ENCODE data around the gene KLRF2. TPM values are rescaled to one million over a fixed set of nuclear protein-coding genes. Genes with fewer than 3 reads are reported as not detected.

Gene KLRF2
- total RNA-seq, 2 experiments from 2014 or later: not detected

DNA sequence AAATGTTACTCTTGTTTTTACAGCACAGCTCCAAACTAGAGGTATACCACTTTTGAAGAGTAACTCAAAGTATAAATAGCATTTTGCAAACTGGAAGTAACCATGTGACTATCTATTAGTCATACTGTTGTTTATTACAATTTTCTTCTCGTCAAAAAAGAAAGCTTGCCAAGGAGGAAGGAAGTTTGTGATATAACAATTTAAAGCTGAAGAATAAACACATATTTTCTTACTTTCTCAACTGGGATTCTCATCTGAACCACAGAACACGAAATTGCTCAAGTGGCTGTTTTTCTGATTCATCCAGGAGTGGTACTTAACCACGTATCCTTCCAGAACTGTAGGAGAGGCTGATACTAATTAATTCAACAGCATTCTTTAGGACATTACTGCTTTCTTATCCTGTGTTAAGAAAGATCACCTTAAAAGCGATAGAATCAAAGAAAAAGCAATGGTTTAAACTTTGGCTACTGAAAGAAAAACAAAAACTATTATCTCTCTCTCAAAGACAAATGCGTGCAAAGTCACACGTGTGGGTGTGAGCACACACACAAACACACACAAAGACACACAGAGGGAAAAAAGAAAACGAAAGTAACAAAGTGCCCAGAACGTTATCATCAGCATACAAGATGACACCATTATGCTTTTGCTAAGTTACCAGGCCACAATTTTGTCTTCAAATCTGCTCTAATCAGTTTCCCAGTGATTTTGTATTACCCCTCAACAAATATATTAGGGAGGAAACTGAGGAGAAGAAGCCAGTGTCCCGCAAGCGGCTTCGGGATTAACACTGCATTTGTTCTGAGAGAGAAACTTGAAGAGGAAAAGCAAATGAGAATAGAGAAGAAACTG, 11.8 kb upstream of the KLRF2 start, which contains the start of gene CLEC2B:
CLEC2B (minus strand) TSS at position 48 of the 855 bp plus-strand sequence.
- DNase-seq (ENCODE audit: low spot score): peak; percentile 44
- peak within 1 kb of the TSS; percentile 99 for H2AFZ ChIP-seq (ENCODE audit: low read length)
- H4K20me1 ChIP-seq (ENCODE audit: insufficient read depth, low read length): no peaks in the 10 kb centered on the region
- intact Hi-C loops (cut with micrococcal nuclease; ENCODE audit: unreplicated experiment): loop anchor here (5.0 kb wide), 1 partner anchor 117 kb away; no protein-coding TSS in a partner anchor
- POLR2A ChIA-PET: interaction anchor here (0.5 to 1.6 kb wide), 9 partner anchors 9 to 1022 kb away, joined by 3 to 5 read pairs (median 3); no protein-coding TSS in a partner anchor
- BruUV-seq (replicated peaks): no TSS peak
- TF ChIP-seq EZH2phosphoT487 (IDR thresholded peaks at IDR 0.05; ENCODE audit: borderline replicate concordance, low read depth, low read length): no peak
- TF ChIP-seq, protein P1, sequence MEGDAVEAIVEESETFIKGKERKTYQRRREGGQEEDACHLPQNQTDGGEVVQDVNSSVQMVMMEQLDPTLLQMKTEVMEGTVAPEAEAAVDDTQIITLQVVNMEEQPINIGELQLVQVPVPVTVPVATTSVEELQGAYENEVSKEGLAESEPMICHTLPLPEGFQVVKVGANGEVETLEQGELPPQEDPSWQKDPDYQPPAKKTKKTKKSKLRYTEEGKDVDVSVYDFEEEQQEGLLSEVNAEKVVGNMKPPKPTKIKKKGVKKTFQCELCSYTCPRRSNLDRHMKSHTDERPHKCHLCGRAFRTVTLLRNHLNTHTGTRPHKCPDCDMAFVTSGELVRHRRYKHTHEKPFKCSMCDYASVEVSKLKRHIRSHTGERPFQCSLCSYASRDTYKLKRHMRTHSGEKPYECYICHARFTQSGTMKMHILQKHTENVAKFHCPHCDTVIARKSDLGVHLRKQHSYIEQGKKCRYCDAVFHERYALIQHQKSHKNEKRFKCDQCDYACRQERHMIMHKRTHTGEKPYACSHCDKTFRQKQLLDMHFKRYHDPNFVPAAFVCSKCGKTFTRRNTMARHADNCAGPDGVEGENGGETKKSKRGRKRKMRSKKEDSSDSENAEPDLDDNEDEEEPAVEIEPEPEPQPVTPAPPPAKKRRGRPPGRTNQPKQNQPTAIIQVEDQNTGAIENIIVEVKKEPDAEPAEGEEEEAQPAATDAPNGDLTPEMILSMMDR (conservative IDR thresholded peaks at IDR 0.05; ENCODE audit: low read length): no peak
- H3K27ac ChIP-seq (ENCODE audit: low read depth, low read length, poor library complexity, severe bottlenecking): peak within 1 kb of the TSS; percentile 42
- H3K79me2 ChIP-seq (ENCODE audit: insufficient read depth, low read depth, low read length): peaks cover 26% of the 10 kb centered on the region; the same call in 1 of the 2 replicates
- H3K4me1 ChIP-seq (ENCODE audit: insufficient read depth, low read length, poor library complexity, severe bottlenecking): peaks cover 38% of the 10 kb centered on the region
- H3K36me3 ChIP-seq (ENCODE audit: insufficient read depth, low read length): no peaks in the 10 kb centered on the region
- peaks cover 2% of the 10 kb centered on the region; the same call in 1 of the 2 replicates for H3K9me3 ChIP-seq (ENCODE audit: low read length)
- peak within 1 kb of the TSS; percentile 85 for H3K4me2 ChIP-seq (ENCODE audit: low read length)
- peak within 1 kb of the TSS; percentile 70 for H3K4me3 ChIP-seq (ENCODE audit: low read depth, low read length, poor library complexity, severe bottlenecking)
- H3K9me2 ChIP-seq (ENCODE audit: insufficient read depth, low read length): no peaks in the 10 kb centered on the region
- CTCF ChIA-PET (ENCODE audit: unreplicated experiment): no interaction called here

DNA sequence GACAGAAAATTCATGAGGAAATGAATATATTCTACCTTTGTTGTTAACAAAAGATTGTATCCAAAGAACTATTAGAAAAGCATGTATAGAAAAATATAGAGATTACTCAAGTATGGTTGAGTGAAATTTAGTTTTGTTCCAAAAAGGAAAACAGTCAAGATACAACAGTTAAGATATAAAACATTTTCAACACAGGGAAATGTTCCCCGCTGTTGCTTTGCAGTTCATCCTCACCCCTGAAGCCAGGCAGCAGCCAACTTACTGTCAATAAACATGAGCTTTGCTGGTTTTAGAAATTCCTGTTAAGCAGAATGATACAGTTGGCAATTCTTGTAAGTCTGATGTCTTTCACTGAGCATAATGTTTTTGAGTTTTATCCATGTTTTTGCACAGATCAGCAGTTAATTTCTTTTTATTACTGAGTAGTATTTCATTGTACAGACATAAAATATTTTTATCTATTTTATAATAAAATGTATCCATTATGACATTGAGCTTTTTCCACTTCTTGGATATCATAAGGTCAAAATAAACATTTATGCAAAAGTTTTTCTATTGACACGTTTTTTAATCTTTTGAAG, 10.9 kb upstream of the KLRF2 start:
- DNase-seq (ENCODE audit: low spot score): no peak
- no peaks in the 10 kb centered on the region for H3K9me3 ChIP-seq (ENCODE audit: low read length)
- BruUV-seq (replicated peaks): no TSS peak
- H3K4me2 ChIP-seq (ENCODE audit: low read length): peak overlapping the region; percentile 85
- peaks cover 33% of the 10 kb centered on the region for H3K4me1 ChIP-seq (ENCODE audit: insufficient read depth, low read length, poor library complexity, severe bottlenecking)
- H3K27ac ChIP-seq (ENCODE audit: low read depth, low read length, poor library complexity, severe bottlenecking): no peak overlapping the region
- peaks cover 26% of the 10 kb centered on the region; the same call in 1 of the 2 replicates for H3K79me2 ChIP-seq (ENCODE audit: insufficient read depth, low read depth, low read length)
- H3K9me2 ChIP-seq (ENCODE audit: insufficient read depth, low read length): no peaks in the 10 kb centered on the region
- TF ChIP-seq, protein P1 (conservative IDR thresholded peaks at IDR 0.05; ENCODE audit: low read length): no peak
- TF ChIP-seq EZH2phosphoT487 (IDR thresholded peaks at IDR 0.05; ENCODE audit: borderline replicate concordance, low read depth, low read length): no peak
- ChIA-PET CTCF (ENCODE audit: unreplicated experiment) (interaction anchor here (0.6 kb wide), 1 partner anchor 41 kb away, joined by 3 read pairs; no protein-coding TSS in a partner anchor), POLR2A (interaction anchor here (0.5 to 1.1 kb wide), 4 partner anchors 16 to 1023 kb away, joined by 3 to 4 read pairs (median 3); no protein-coding TSS in a partner anchor)
- H3K36me3 ChIP-seq (ENCODE audit: insufficient read depth, low read length): no peaks in the 10 kb centered on the region
- no peaks in the 10 kb centered on the region for H4K20me1 ChIP-seq (ENCODE audit: insufficient read depth, low read length)
- H2AFZ ChIP-seq (ENCODE audit: low read length): peak overlapping the region; percentile 99
- H3K4me3 ChIP-seq (ENCODE audit: low read depth, low read length, poor library complexity, severe bottlenecking): no peak overlapping the region
- intact Hi-C loops (cut with micrococcal nuclease; ENCODE audit: unreplicated experiment): no loop called here

Measured in OCI-LY7 (cell line).